GM12878 (cell line): Measurements from ENCODE around the gene CTNNA3.

Source experiments
- ETV6 ChIP-seq, 2 experiments: fragments of 450-650 bp in 1 of 2; IDR thresholded peaks in 1 of 2; conservative IDR thresholded peaks in 1 of 2; 2 replicates each; pipeline ENCODE4 v1.6.1; 2014; ENCODE audit warnings: antibody characterized with exemption in 1 of 2, borderline replicate concordance in 1 of 2, low read depth in 1 of 2, mild to moderate bottlenecking in 1 of 2, moderate library complexity in 1 of 2
- GATAD2B ChIP-seq: fragments of 450-650 bp; conservative IDR thresholded peaks from 2 replicates; pipeline ENCODE4 v1.6.1; 2017; ENCODE audit warnings: low read depth, mild to moderate bottlenecking, moderate library complexity
- KLF5 ChIP-seq: fragments of 450-650 bp; IDR thresholded peaks from 2 replicates; pipeline ENCODE4 v1.6.1; 2014; ENCODE audit warnings: mild to moderate bottlenecking; ENCODE audit not compliant: partially characterized antibody
- MYC ChIP-seq: IDR thresholded peaks from 2 replicates; pipeline ENCODE4 v1.6.1; 2011; ENCODE audit warnings: mild to moderate bottlenecking, low read length, moderate library complexity, inconsistent platforms; ENCODE audit not compliant: insufficient read depth, insufficient replicate concordance, insufficient read length, severe bottlenecking
- NFYA ChIP-seq: IDR thresholded peaks from 2 replicates; pipeline ENCODE4 v1.6.1; 2011; ENCODE audit warnings: low read depth, mild to moderate bottlenecking, low read length, improper control_type of control experiment, borderline replicate concordance

- no peak for TF ChIP-seq GATAD2B
- no peak for TF ChIP-seq MYC
- TF ChIP-seq KLF5 = no peak
- TF ChIP-seq NFYA = no peak
- no peak for TF ChIP-seq ETV6 (conservative IDR thresholded peaks at IDR 0.05 in 1 of 2, IDR thresholded peaks at IDR 0.05 in 1 of 2; ENCODE audit: borderline replicate concordance in 1 of 2, low read depth in 1 of 2)
Observed at GRCh38 chr10:66337211-66337610, 1358.8 kb downstream of the CTNNA3 start.
